Activated CD8-positive, alpha-beta memory T cell treated with anti-CD3 and anti-CD28 coated beads for 36 hours (primary cell): ENCODE measurements around the gene GPR42. TPM values are rescaled to one million over a fixed set of nuclear protein-coding genes. Genes with fewer than 3 reads are reported as not detected.

Source experiments
- CTCF ChIA-PET: fragments of 350-600 bp; sonication (Branson Sonifier 250); formaldehyde crosslinking; loops from one replicate; lab custom pipeline; 2021; ENCODE audit warnings: antibody characterized with exemption; lab: Charles Lee
- POLR2A ChIA-PET: fragments of 350-600 bp; sonication (Branson Sonifier 250); formaldehyde crosslinking; loops from one replicate; lab custom pipeline; 2021; ENCODE audit warnings: antibody characterized with exemption; lab: Charles Lee
- total RNA-seq, 2 experiments: library from RNA; stranded (reverse); gene quantifications; one replicate each; pipeline ENCODE4 v1.2.3, GENCODE V29; 2021

The GPR42 gene
- total RNA-seq, 2 experiments from 2014 or later: not detected

DNA sequence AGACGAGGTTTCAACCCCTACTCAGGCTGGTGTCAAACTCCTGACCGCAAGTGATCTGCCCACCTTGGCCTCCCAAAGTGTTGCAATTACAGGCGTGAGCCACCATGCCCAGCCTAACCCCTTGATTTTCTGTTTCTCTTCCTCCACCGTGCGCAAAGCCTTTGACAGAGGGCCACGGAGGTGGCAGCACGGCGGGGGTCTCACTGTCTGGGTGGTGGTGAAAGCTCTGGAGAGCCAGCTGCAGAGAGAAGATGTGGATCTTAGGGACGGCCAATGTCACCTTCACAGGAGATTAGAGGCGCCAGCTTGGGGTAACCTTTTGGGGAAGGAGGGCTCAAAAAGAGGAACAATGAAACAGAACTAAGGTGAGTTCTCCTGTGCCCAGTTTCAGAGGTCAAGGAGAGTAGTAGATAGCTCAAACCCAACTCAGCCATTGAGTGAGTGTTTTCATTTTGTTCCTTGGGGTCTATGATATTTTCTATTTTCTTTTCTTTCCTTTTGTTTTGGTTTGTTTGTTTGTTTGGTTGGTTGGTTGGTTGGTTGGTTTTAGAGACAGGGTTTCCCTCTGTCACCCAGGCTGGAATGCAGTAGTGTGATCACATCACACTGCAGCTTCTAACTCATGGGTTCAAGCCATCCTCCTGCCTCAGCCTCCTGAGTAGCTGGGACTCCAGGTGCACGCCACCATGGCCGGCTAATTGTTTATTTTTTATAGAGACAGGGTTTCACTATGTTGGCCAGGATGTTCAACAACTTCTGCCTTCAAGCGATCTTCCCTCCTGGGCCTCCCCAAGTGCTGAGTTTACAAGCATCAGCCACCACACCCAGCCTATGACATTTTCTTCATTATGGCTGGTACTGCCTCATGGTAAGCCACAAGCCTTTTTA, 37.7 kb downstream of the GPR42 start:
- CTCF ChIA-PET: no interaction called here

DNA sequence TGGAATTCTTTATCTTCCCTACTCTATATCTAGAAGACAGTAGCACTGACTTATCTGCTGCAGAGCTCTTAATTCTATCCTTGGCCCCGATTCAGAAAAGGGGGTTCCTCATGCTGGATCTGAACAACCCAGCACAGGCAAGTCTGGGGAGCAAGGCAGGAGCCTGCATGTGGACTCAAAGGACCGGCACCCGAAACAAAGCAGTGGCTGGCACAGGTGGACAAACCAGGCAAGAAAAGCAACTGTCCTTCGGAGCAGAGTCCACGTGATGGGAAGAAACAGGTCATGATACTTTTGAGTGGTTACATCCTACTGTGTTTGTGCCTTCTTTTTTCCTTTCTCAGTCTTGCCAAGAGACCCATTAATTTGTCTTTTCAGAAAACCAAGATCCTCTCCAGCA, 38.3 kb downstream of the GPR42 start:
- ChIA-PET POLR2A (no interaction called here), CTCF (no interaction called here)

More for the DNA sequence above, 37.7 kb downstream of the GPR42 start:
- POLR2A ChIA-PET: no interaction called here

DNA sequence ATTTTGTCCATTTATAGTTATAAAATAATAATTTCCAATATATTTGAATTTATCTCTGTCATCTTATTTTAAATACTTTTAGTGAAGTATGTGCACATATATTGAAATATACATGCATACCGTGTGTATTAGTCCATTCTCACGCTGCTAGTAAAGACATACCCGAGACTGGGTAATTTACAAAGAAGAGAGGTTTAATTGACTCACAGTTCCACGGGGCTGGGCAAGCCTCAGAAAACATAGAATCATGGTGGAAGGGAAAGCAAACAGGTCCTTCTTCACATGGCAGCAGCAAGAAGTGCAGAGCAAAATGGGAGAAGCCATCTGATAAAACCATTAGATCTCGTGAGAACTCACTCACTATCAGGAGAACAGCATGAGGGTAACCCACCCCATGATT, 39.6 kb downstream of the GPR42 start:
- ChIA-PET POLR2A (no interaction called here), CTCF (no interaction called here)

DNA sequence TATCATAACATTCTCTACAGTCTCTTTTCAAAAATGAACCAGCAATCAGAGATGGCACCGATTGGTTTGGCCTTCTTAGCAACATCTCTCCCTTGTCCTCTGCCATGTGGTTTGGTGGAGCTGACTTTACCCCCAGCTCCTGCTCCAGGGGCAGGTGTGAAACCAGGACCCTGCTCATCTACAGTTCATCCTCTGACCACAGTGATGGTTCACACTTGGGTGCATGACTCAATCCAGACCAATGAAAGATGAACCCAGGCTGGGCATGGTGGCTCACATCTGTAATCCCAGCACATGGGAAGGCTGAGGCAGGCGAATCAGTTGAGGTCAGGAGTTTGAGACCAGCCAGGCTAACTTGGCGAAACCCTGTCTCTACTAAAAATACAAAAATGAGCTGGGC, 43.6 kb downstream of the GPR42 start:
- CTCF ChIA-PET: no interaction called here

DNA sequence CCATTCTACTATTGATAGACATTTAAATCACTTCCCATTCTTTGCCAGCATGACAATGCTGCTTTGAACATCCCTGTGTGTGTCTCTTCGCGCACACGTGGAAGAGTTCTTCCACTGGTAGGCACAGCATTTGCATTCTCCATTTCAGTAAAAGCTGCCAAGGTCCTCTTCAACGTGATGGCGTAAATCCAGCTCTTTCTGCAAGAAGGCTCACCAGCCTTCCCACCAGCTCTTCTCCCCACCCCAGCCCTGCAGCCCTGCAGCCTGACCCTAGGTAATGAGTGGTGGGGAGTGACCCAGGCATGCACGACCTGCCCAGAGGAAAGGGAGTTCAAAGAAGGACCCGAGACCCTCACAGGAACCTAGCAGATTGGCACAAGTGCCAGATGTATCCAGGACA, 45.5 kb downstream of the GPR42 start:
- ChIA-PET CTCF (no interaction called here), POLR2A (no interaction called here)

More for the DNA sequence above, 43.6 kb downstream of the GPR42 start:
- POLR2A ChIA-PET: no interaction called here

DNA sequence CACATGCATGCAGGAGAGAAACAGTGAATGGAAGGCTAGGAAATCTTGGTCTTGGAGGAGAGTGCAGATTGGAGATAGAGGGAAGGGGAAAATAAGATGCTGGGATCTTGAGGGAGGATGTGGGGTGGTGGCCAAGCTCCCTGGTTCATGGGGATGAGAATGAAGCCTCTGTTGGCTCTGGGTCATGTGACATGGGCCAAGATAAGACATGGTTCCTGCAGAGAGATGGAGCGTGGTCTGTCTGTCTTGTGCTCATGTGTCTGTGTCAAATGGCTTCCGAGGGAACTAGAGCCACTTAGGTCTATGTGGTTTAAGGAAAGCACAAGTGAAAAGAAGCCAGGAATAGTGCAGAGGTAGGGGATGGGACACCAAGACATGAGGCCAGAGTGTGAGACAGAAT, 46.4 kb downstream of the GPR42 start:
- ChIA-PET POLR2A (no interaction called here), CTCF (interaction anchor here (0.6 to 1.2 kb wide), 3 partner anchors 12 to 392 kb away, joined by 3 to 5 read pairs (median 4); no protein-coding TSS in a partner anchor)

DNA sequence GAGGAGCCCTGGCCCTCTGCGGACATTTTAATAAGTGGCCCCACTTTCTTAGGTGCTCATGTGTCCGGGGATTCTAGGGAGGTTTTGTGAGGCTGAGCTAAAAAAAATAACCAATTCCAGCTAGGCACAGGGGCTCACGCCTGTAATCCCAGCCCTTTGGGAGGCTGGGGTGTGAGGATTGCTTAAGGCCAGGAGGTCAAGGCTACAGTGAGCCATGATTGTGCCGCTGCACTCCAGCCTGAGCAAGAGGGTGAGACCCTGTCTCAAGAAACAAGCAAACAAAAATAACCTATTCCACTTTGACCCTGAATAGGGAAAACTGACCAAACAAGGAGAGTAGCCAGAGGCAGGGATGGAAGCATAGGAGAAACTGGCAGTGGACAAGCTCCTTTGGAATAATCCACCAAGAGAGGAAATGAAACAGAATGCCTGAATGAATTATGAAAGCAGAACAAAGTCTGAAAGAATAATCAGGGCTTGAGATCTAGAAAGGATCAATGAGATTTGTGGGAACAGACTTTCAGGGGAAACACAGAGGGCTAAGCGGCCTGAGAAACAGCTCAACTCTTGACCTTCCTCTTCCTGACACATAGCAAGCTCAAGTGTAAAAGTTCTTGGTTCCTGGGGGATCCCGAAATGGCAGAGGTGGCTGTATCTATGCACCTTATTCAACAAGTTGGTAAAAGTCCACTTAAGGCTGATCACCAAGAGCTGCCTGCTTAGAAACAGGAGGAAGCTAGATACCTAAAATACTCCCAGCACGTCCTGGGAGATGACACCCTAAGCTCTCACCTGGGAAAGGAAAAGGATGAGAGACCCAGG, 47.1 kb downstream of the GPR42 start:
- CTCF ChIA-PET: interaction anchor here (0.6 to 1.2 kb wide), 2 partner anchors 11 to 14 kb away, joined by 3 to 4 read pairs; no protein-coding TSS in a partner anchor
- POLR2A ChIA-PET: no interaction called here

DNA sequence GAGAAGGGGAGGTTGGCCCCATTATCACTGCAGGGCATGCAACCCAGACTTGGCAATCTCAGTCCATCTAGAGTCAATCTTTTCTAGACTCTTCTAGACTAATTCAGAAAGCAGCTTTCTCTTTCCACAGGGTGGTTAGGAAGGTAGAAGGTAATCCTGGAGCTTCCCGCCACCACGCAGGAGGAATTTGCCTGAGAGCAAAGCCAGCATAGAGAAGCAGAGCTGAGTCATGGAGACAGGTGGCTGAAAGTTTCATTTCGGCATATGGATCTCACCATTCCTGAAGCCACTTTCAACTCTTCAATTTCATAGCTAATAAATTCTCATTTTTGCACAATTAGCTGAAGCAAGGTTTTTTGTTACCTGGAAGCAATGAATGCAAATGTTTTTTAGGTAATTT, 48.2 kb downstream of the GPR42 start:
- ChIA-PET CTCF (no interaction called here), POLR2A (no interaction called here)

DNA sequence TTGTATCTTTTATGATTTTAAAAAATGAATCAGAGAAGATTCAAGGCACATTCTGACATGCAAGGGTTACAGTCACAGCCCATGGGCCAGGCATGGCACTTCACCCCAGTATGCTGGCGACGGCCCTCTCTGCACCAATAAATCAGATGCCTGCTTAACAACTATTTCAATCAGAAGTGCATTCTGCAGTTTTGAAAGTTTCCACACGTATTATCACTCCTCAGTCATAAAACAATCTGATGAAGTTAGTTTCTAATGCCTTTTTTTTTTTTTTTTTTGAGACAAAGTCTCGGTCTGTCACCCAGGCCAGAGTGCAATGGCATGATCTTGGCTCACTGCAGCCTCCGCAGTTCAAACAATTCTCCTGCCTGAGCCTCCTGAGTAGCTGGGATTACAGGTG, 48.9 kb downstream of the GPR42 start:
- CTCF ChIA-PET: interaction anchor here (0.7 kb wide), 1 partner anchor 65 kb away, joined by 4 read pairs; no protein-coding TSS in a partner anchor
- POLR2A ChIA-PET: no interaction called here

DNA sequence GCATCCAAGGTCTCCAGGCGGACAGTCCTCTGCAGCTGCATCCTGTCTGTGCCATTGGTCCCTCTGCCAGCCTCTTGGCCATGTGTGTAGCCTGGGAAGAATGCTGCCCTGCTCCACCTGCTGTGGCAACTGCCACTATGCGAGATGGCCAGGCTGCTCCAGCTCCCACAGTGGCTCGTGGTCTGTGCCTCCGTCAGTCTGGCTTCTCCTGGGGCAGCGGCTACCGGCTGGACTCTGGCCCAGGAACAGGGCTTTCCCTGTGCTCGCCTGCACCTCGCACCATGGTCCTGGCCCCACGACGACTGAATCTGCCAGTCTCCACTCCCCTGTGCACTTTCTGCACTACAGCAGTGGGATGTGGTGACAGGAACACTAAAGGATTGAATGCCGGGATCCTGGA, 50.5 kb downstream of the GPR42 start:
- POLR2A ChIA-PET: no interaction called here
- CTCF ChIA-PET: interaction anchor here (1.0 to 1.2 kb wide), 2 partner anchors 17 to 74 kb away, joined by 4 read pairs; no protein-coding TSS in a partner anchor

Other genes with a start within 250 kb of the GPR42 start
- gene LGI4, start 236.0 kb upstream of the GPR42 start, total RNA-seq: not detected
- gene FXYD1, start 232.2 kb upstream of the GPR42 start, total RNA-seq: not detected
- not detected for gene FXYD7, start 227.8 kb upstream of the GPR42 start, total RNA-seq
- 100 to 1,000 TPM; 286 to 292 TPM for gene FXYD5, start 216.3 kb upstream of the GPR42 start, total RNA-seq
- not detected for gene FAM187B, start 142.3 kb upstream of the GPR42 start, total RNA-seq
- gene LSR, start 122.1 kb upstream of the GPR42 start, total RNA-seq: 10 to 100 TPM; 25.1 to 25.3 TPM
- 100 to 1,000 TPM; 106 to 112 TPM for gene USF2, start 102.1 kb upstream of the GPR42 start, total RNA-seq
- gene HAMP, start 88.5 kb upstream of the GPR42 start, total RNA-seq: under 1 TPM; 0.48 to 0.55 TPM
- gene MAG, start 78.9 kb upstream of the GPR42 start, total RNA-seq: not detected
- under 1 TPM; 0.13 to 0.23 TPM for gene CD22, start 41.9 kb upstream of the GPR42 start, total RNA-seq
- gene FFAR1, start 23.2 kb upstream of the GPR42 start, total RNA-seq: not detected
- gene FFAR3, start 12.6 kb upstream of the GPR42 start, total RNA-seq: under 1 TPM; 0.38 to 0.42 TPM
- gene FFAR2, start 77.2 kb downstream of the GPR42 start, total RNA-seq: not detected
- gene KRTDAP, start 119.4 kb downstream of the GPR42 start, total RNA-seq: not detected
- 1 to 10 TPM in 1 of 2 experiments, under 1 TPM in 1; 0.65 to 2.0 TPM for gene DMKN, start 142.6 kb downstream of the GPR42 start, total RNA-seq
- not detected for gene SBSN, start 157.2 kb downstream of the GPR42 start, total RNA-seq
- not detected for gene GAPDHS, start 162.4 kb downstream of the GPR42 start, total RNA-seq
- gene TMEM147, start 174.6 kb downstream of the GPR42 start, total RNA-seq: 100 to 1,000 TPM; 106 to 110 TPM
- gene ATP4A, start 192.6 kb downstream of the GPR42 start, total RNA-seq: not detected
- not detected for gene PMIS2, start 215.1 kb downstream of the GPR42 start, total RNA-seq
- gene HAUS5, start 241.7 kb downstream of the GPR42 start, total RNA-seq: 10 to 100 TPM; 38.8 to 40.9 TPM